Activated naive CD8-positive, alpha-beta T cell treated with anti-CD3 and anti-CD28 coated beads, Interleukin-2, amount 50 U/mL, for 16 hours (primary cell): ENCODE measurements around the gene BCDIN3D.
"Not testable (repeated sequence)": the region's sequence is repeated elsewhere in the genome, so short reads cannot be mapped to it uniquely, and the experiment has no call there.

ENCODE experiments used
- DNase-seq: peaks from one replicate; pipeline ENCODE4 v3.0.0-alpha.2; 2020; ENCODE audit warnings: low read depth, low spot score

BCDIN3D gene

GRCh38 chr12:49876070-49876469 lies 33.2 kb upstream of the BCDIN3D start:
- DNase-seq, result no peak

GRCh38 chr12:49875115-49875720 lies 32.3 kb upstream of the BCDIN3D start:
- DNase-seq, result no peak

- no peak for DNase-seq
Measured at GRCh38 chr12:49874142-49874897, 31.4 kb upstream of the BCDIN3D start.

DNA sequence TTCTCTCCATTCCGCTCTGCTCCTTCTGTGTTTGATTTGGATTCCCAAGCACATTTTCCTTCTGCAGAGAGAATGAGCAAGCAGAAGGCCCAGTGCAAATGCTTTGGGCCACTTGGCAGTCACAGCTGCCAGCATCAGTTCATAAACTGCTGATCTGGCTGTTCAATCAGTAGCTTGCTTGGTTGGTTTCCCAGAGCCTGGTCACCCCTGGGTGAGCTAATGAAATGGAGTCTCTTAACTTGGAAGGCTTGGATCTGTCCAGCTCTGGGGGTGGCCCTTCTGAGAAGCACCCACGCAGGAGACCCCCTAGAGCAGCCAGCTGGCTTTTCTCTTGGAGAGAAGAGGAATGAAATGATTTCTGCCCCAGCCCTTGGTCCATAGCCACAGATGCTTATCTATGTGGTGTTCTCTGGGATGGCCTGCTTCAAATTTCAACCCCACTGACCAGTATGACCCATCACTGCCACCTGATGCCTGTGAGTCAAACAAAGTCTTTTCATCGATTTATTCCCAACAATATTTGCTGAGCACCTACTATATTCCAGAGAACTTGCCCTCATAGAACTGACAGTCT lies 30.5 kb upstream of the BCDIN3D start:
- DNase-seq, result no peak

DNA sequence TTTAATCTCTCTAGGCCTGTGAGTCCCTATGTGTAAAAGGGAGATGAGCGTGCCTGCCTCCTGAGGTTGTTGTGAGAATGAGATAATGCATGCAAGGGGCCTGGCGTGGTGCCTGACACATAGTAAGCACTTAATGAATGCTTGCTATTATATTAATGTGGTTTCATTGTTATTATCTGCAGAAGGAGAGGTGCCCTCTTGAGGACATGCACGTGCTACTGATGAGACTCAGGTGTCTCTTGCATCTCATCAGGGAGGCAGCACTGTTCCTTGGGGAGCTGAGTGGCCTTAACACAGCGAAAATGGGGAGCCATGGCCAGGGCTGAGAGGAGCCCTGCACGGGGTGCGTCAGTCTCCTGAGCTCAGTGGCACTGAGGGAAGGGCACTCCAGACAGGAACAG lies 29.9 kb upstream of the BCDIN3D start:
- no peak for DNase-seq

DNA sequence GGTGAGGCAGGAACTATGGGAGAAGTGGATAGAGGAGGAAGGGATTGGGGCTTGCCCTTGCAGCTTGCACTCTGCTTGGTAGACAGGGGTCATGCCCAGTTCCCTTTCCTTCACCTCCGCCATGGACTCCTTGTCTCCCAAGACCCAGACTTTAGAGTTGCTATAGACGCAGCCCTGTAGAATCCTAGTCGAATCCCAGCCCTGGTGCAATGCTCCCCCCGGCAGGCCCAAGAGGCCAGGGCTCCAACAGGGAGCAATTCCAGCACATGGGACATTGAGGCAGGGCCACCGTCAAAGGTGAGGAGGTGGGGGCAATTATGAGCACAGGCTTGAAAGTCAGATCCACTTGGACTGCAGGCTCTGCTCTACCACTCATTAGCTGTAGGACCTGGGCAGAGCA lies 29.5 kb upstream of the BCDIN3D start:
- no peak for DNase-seq

GRCh38 chr12:49871811-49872251 lies 28.9 kb upstream of the BCDIN3D start:
- DNase-seq, result not testable (repeated sequence)

DNA sequence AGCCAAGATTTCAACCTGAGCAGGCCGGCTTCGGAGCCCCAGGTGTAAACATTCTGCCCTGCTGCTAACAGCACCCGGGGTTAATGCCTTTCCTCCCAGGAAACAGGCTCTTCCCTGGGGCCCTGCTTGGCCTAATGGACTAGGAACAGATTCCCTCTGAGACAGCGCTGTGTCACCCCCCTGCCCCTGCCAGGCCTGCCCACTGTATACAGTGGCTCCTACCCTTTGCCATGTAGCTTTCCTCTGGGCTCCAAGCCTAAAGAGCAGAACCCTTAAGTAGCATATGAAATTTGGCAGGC lies 28.3 kb upstream of the BCDIN3D start:
- DNase-seq, result no peak

GRCh38 chr12:49870501-49871262 lies 27.8 kb upstream of the BCDIN3D start:
- no peak for DNase-seq

- DNase-seq, result no peak
Measured at GRCh38 chr12:49869816-49870500, 27.1 kb upstream of the BCDIN3D start.

DNA sequence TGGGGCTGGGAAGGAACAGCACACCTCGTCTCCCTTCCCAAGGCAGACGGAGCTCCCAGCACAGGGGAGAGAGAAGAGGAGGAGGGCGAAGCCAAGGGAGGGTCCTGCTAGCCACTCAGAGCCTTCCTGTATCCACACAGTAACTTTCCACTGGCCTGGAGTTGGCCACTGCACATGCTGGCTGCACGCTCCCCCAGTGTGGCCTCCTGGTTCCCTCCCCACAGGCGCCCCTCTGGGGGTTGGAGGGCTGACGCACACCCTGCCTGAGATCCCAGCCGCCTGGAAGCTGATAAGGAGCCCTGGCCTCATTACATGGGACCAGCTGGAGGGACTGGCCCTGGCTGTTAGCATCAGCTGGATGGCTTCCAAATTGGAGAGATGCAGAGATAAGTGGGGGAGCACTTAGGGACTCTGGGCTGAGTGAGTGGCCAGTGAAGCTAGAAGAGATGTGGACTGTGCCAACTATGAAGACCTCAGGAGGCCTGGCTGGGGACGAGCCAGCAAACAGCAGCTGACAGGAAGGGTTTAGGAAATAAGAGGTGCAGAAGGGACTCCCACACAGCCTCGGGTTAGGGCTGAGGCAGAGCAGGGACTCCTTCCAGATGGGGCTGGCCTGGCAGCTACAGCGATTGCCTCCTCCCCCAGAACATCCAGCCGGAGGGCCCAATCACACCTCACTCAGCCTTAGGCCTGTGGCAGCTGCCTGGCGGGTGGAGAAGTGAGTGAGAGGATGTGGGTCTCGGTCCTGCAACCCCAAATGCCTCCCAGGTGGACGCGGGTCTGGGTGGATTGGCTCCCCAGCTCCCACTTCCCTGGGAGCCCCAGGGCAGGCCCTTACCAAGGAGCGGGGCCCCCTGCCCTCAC lies 26.3 kb upstream of the BCDIN3D start:
- no peak for DNase-seq

DNA sequence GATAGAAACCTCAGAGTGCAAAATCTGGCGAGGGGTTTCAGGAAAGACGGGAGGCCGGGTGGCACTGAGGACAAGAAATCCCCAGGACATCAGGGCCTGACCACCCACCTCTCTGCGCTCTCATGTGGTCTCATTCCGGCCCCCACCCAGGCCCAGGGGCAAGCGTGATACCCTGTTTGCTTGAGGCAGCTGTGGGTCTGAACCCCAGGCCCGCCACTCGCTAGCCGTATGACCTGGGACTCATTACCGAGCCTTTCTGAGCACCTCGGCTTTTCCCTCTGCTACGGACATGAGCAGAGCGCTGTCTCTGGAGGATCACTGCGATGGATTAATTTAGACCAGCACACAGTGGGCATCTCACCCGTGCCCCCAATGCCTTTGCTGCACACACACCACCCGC lies 25.5 kb upstream of the BCDIN3D start:
- no peak for DNase-seq

- DNase-seq, result no peak
Measured at GRCh38 chr12:49867570-49868341, 24.9 kb upstream of the BCDIN3D start.

GRCh38 chr12:49866859-49867569 lies 24.1 kb upstream of the BCDIN3D start:
- DNase-seq, result peak; percentile 57

DNA sequence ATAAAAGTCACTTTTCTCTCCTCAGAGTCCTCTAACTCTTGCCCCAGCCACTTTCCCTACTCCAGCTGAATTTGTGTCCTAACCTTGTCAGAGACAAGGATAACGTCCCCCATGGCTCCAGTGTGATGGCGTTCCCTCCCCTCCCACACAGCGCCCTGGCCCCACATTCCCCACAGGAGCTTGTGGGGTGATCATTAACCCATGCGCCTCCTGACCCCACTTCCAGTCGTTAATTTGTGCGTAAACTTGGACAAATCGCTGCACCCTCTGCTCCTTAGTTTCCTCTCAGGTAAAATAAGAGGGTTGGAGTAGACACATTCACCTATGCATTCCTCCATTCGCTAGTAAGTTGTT lies 22.9 kb upstream of the BCDIN3D start:
- DNase-seq, result no peak

DNA sequence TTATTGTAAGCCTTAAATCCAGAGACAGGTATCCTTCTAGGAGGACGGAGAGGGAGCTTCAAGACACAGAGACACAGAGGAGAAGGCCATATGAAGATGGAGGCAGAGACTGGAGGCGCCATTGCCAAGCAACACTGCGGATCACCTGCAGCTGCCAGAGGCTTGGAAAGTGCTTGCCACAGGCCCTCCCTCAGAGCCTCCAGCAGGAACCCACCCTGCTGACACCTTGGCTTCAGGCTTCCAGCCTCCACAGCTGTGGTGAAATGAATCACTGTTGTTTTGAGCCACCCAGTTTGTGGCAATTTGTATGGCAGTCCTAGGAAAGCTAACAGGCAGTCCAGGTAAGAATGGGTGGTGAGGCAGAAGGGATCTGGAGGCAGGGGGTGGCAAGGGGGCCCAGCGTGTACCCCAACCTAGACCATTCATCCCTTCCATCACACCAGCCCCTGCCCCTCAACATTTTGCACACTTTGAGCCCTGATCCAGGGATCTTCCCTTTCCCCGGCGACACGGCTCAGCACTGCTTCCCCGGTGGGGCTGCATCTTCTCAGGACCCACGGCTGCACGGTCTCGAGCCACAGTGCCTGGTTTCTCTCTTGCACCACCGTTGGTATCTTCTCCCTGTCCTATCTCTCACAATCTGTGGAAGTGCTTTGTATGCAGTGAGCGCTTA lies 22.3 kb upstream of the BCDIN3D start:
- DNase-seq, result no peak

DNA sequence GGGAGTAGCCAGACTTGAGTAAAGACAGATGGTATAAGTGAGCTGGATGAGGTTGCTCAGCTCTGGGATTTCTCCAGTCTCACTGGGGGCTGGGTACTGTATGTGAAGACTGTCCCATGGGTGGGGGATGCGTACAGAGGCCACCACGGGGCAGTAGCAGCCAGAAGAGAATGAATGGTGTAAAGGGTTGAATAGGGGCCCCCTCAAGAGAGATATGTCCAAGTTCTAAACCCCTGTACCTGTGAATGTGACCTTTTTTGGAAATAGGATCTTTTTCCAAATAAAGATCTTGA lies 21.8 kb upstream of the BCDIN3D start:
- no peak for DNase-seq

DNA sequence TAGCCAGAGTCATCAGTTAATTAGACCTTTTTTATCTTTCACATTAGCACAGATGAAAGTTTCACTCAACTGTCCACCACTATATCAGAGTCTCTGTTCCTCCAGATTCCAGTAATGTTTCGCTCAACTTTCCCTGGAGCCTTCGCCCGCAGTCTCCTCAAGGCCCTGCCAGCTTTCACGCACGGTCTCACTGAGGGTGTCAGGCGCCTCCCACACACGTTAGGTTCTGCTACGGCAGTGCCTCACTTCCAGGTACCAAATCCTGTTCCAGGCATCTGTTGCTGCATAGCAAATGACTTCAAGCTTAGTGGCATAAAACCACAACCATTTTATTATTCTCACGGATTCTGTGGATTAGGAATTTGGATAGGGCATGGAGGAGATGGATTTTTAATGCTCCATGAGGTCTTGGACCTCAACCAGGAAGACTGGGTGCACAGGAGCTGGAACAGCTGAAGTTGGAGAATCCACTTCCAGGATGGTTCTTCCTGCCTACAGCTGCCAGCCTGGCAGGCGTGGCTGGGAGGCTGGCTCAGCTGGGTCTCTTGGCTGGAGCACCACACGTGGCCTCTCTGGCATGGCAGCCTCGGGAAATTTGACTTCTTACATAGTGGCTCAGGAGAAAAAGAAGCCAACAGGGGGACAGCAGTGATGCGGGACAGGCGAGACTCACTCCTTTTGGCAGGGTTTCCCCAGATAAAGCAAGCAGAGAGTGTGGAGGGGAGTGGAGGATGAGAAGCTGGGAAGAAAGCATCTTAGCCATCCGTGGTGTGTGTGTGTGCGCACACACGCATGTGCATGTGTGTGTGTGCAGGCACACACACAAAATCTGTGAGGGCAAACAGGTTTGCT lies 21.3 kb upstream of the BCDIN3D start:
- DNase-seq, result no peak
